Caco-2 (cell line): ENCODE data around the gene FHOD3. TPM values are rescaled to one million over a fixed set of nuclear protein-coding genes. Genes with fewer than 3 reads are reported as not detected.

Experiments used
- BruUV-seq: library from RNA; stranded (reverse); fragments of 400-500 nt; replicated peaks from 2 replicates; lab custom pipeline; 2021; lab: Mats Ljungman, UMichigan
- CTCF ChIA-PET: fragments of 300-600 bp; sonication (Branson Sonifier 250); formaldehyde crosslinking; loops from one replicate; lab custom pipeline; 2022; ENCODE audit warnings: antibody characterized with exemption; lab: Charles Lee
- POLR2A ChIA-PET: fragments of 300-600 bp; sonication (Branson Sonifier 250); formaldehyde crosslinking; loops from one replicate; lab custom pipeline; 2022; ENCODE audit warnings: antibody characterized with exemption; lab: Charles Lee
- DNase-seq, 2 experiments: peaks; one replicate each; pipeline versions ENCODE4 v3.0.0 to v3.0.0-alpha.2; 2020 to 2022
- H3K27me3 ChIP-seq: replicated peaks from 2 replicates; pipeline ENCODE4 v1.6.0; 2011; ENCODE audit warnings: low read length; ENCODE audit not compliant: control insufficient read depth, insufficient read depth
- H3K36me3 ChIP-seq: 2 replicates; pipeline ENCODE4 v1.5.1; 2011; ENCODE audit warnings: low read length; ENCODE audit not compliant: control insufficient read depth, insufficient read depth
- H3K4me1 ChIP-seq: fragments of 250-450 bp; sonication (Bioruptor Pico); 2 replicates; pipeline ENCODE4 v1.5.1; 2020; ENCODE audit warnings: mild to moderate bottlenecking
- H3K4me3 ChIP-seq: 2 replicates; pipeline ENCODE4 v1.5.1; 2011; ENCODE audit warnings: low read depth, mild to moderate bottlenecking, control low read depth, low read length
- H3K9me3 ChIP-seq: fragments of 250-450 bp; sonication (Bioruptor Pico); 2 replicates; pipeline ENCODE4 v1.5.1; 2020; ENCODE audit warnings: mild to moderate bottlenecking, moderate library complexity
- H3K27ac Mint-ChIP-seq: one replicate; pipeline ENCODE4 v1.8.0; 2022; ENCODE audit warnings: mixed read lengths; ENCODE audit not compliant: unreplicated experiment
- H3K27me3 Mint-ChIP-seq: one replicate; pipeline ENCODE4 v1.8.0; 2022; ENCODE audit warnings: mixed read lengths; ENCODE audit not compliant: insufficient read depth, unreplicated experiment
- H3K36me3 Mint-ChIP-seq: one replicate; pipeline ENCODE4 v1.8.0; 2022; ENCODE audit warnings: mild to moderate bottlenecking, mixed read lengths; ENCODE audit not compliant: insufficient read depth, unreplicated experiment
- H3K4me1 Mint-ChIP-seq: one replicate; pipeline ENCODE4 v1.8.0; 2022; ENCODE audit warnings: low read depth, mixed read lengths; ENCODE audit not compliant: unreplicated experiment
- H3K4me3 Mint-ChIP-seq: one replicate; pipeline ENCODE4 v1.8.0; 2022; ENCODE audit warnings: mild to moderate bottlenecking, moderate library complexity, mixed read lengths; ENCODE audit not compliant: unreplicated experiment
- H3K9me3 Mint-ChIP-seq: one replicate; pipeline ENCODE4 v1.8.0; 2022; ENCODE audit warnings: mixed read lengths; ENCODE audit not compliant: unreplicated experiment
- CTCF ChIP-seq, 2 experiments: fragments of 200-600 bp in 1 of 2; IDR thresholded peaks; 1 replicate in 1 of 2; 2 replicates in 1 of 2; pipeline versions ENCODE4 v1.5.1 to v1.8.0; 2011 to 2022; ENCODE audit warnings: antibody characterized with exemption in 1 of 2, control low read depth in 1 of 2, inconsistent platforms in 1 of 2, low read depth in 1 of 2, low read length in 1 of 2, mild to moderate bottlenecking in 1 of 2, moderate library complexity in 1 of 2; ENCODE audit not compliant: insufficient read depth in 1 of 2, severe bottlenecking in 1 of 2, unreplicated experiment in 1 of 2
- intact Hi-C: fragments of 100-400 bp; cut with micrococcal nuclease; formaldehyde crosslinking; loops from one replicate; pipeline ENCODE4 v1.10.0; 2022; ENCODE audit not compliant: unreplicated experiment
- total RNA-seq: library from RNA; stranded (reverse); gene quantifications from 2 replicates; pipeline ENCODE4 v1.2.3, GENCODE V29; 2022

Gene FHOD3
- total RNA-seq, 1 experiment from 2014 or later = not detected

GRCh38 chr18:36399055-36399454 is 101.5 kb downstream of the FHOD3 start:
- CTCF ChIA-PET = no interaction called here
- H3K4me1 ChIP-seq = no peaks in the 10 kb centered on the region
- H3K4me3 ChIP-seq = no peak overlapping the region
- no peak overlapping the region for H3K27ac Mint-ChIP-seq
- no peak for TF ChIP-seq CTCF (IDR thresholded peaks at IDR 0.05; ENCODE audit: insufficient read depth in 1 of 2, low read depth in 1 of 2, low read length in 1 of 2, severe bottlenecking in 1 of 2, unreplicated experiment in 1 of 2)
- no peaks in the 10 kb centered on the region for H3K9me3 ChIP-seq
- H3K9me3 Mint-ChIP-seq = no peaks in the 10 kb centered on the region
- H3K27me3 ChIP-seq = no peaks in the 10 kb centered on the region
- no TSS peak for BruUV-seq
- no peak overlapping the region for H3K4me3 Mint-ChIP-seq
- POLR2A ChIA-PET = no interaction called here
- no peaks in the 10 kb centered on the region for H3K4me1 Mint-ChIP-seq
- H3K27me3 Mint-ChIP-seq = peaks cover 3% of the 10 kb centered on the region
- H3K36me3 ChIP-seq = no peaks in the 10 kb centered on the region
- intact Hi-C loops = no loop called here
- no peaks in the 10 kb centered on the region for H3K36me3 Mint-ChIP-seq
- DNase-seq = no peak

- Mint-ChIP-seq H3K27me3 (peaks cover 3% of the 10 kb centered on the region), H3K4me3 (no peak overlapping the region), H3K36me3 (no peaks in the 10 kb centered on the region), H3K9me3 (no peaks in the 10 kb centered on the region), H3K27ac (no peak overlapping the region), H3K4me1 (no peaks in the 10 kb centered on the region)
- no peaks in the 10 kb centered on the region for H3K27me3 ChIP-seq
- DNase-seq = no peak
- no peak for TF ChIP-seq CTCF (IDR thresholded peaks at IDR 0.05; ENCODE audit: insufficient read depth in 1 of 2, low read depth in 1 of 2, low read length in 1 of 2, severe bottlenecking in 1 of 2, unreplicated experiment in 1 of 2)
- no peaks in the 10 kb centered on the region for H3K4me1 ChIP-seq
- H3K4me3 ChIP-seq = no peak overlapping the region
- intact Hi-C loops = no loop called here
- ChIA-PET POLR2A (no interaction called here), CTCF (no interaction called here)
- no peaks in the 10 kb centered on the region for H3K9me3 ChIP-seq
- no peaks in the 10 kb centered on the region for H3K36me3 ChIP-seq
- BruUV-seq = no TSS peak
These were observed 103.9 kb downstream of the FHOD3 start for GRCh38 chr18:36401462-36401861.

GRCh38 chr18:36402765-36403396 is 105.4 kb downstream of the FHOD3 start:
- no peak for TF ChIP-seq CTCF (IDR thresholded peaks at IDR 0.05; ENCODE audit: insufficient read depth in 1 of 2, low read depth in 1 of 2, low read length in 1 of 2, severe bottlenecking in 1 of 2, unreplicated experiment in 1 of 2)
- Histone ChIP-seq H3K27me3 (no peaks in the 10 kb centered on the region), H3K36me3 (no peaks in the 10 kb centered on the region), H3K4me1 (no peaks in the 10 kb centered on the region), H3K9me3 (no peaks in the 10 kb centered on the region), H3K4me3 (no peak overlapping the region)
- H3K4me1 Mint-ChIP-seq = no peaks in the 10 kb centered on the region
- no peaks in the 10 kb centered on the region for H3K36me3 Mint-ChIP-seq
- ChIA-PET CTCF (no interaction called here), POLR2A (no interaction called here)
- no peak overlapping the region for H3K27ac Mint-ChIP-seq
- no peak for DNase-seq
- intact Hi-C loops = no loop called here
- H3K27me3 Mint-ChIP-seq = peaks cover 3% of the 10 kb centered on the region
- no TSS peak for BruUV-seq
- no peak overlapping the region for H3K4me3 Mint-ChIP-seq
- no peaks in the 10 kb centered on the region for H3K9me3 Mint-ChIP-seq
